AG04449 (cell line): ENCODE data around the gene CDC42EP3.

Experiments used
- CTCF ChIA-PET: fragments of 350-600 bp; formaldehyde crosslinking; extraction: SDS; loops from one replicate; lab custom pipeline; 2021; ENCODE audit warnings: antibody characterized with exemption; lab: Yijun Ruan, JAX
- POLR2A ChIA-PET: fragments of 400-600, 350-600 bp; formaldehyde crosslinking; extraction: SDS; loops from one replicate; lab custom pipeline; 2020; ENCODE audit warnings: antibody characterized with exemption, inconsistent platforms; lab: Yijun Ruan, JAX
- DNase-seq: peaks from one replicate; pipeline ENCODE4 v3.0.0-alpha.2; 2010; ENCODE audit warnings: low read depth, low spot score
- H3K4me3 ChIP-seq: 2 replicates; pipeline ENCODE4 v1.5.1; 2011; ENCODE audit warnings: low read depth, mild to moderate bottlenecking, control low read depth, low read length
- TF ChIP-seq, protein P1 (sequence below): IDR thresholded peaks from one replicate; pipeline ENCODE4 v1.5.1; 2011; ENCODE audit warnings: mild to moderate bottlenecking, moderate library complexity, low read length, control low read depth, inconsistent platforms; ENCODE audit not compliant: insufficient read depth; ENCODE audit errors: missing control alignments

The CDC42EP3 gene

DNA sequence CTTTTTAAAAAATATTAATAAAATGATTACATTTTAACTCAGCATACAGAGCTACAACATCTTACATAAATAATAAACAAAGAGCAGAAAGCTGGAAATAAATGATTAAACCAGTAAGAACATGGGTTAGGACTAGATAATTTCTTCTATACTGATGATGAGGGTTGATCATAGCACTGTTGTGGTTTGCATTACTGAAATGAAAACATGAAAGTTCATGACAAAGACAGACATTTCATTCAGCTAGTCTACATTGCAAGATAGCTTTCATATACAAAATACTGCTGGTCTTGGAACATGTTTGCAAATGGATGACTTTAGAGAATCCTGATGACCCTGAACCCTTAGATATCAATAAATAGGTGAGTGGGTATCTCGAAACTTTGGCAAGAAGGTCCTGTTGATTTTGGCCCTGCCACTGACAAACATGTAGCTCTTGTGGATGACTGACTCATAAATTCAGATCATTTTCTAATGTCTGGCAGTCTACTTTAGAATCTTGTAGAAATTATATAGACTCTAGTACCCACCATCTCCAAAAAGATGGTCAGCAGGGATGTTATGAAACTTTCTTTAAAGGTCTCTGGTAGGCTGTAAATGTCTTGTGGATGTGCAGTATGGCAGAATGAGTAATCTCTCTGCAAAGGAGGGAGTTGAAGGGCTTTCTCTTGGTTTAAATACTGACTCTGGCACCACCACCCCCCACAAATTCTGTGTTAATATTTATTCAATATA lies 15.5 kb upstream of the CDC42EP3 start:
- DNase-seq, result no peak
- ChIA-PET CTCF (interaction anchor here (1.1 kb wide), 1 partner anchor 11 kb away, joined by 3 read pairs; no protein-coding TSS in a partner anchor), POLR2A (interaction anchor here (0.7 to 1.1 kb wide), 2 partner anchors 15 to 24 kb away, joined by 3 to 5 read pairs; no protein-coding TSS in a partner anchor)
- TF ChIP-seq, protein P1, sequence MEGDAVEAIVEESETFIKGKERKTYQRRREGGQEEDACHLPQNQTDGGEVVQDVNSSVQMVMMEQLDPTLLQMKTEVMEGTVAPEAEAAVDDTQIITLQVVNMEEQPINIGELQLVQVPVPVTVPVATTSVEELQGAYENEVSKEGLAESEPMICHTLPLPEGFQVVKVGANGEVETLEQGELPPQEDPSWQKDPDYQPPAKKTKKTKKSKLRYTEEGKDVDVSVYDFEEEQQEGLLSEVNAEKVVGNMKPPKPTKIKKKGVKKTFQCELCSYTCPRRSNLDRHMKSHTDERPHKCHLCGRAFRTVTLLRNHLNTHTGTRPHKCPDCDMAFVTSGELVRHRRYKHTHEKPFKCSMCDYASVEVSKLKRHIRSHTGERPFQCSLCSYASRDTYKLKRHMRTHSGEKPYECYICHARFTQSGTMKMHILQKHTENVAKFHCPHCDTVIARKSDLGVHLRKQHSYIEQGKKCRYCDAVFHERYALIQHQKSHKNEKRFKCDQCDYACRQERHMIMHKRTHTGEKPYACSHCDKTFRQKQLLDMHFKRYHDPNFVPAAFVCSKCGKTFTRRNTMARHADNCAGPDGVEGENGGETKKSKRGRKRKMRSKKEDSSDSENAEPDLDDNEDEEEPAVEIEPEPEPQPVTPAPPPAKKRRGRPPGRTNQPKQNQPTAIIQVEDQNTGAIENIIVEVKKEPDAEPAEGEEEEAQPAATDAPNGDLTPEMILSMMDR, result no peak
- H3K4me3 ChIP-seq, result no peak overlapping the region

DNA sequence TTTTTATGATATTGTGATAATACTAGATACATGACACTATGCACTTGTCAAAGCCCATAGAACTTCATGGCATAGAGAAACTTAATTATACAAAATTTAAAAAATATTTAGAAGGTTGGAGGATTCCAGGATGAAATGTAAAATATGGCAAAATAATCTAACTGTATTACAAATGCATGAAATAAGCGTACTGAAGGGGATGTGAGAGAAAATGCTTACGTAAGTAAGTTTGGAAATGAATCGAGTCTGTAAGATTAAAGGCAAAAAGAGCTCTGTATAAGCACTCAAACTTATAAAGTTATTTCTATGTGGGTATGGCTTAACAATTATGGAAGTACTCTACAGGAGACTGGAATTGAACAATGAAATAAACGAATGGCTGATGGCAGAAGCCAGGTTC lies 13.4 kb upstream of the CDC42EP3 start:
- DNase-seq, result no peak
- ChIA-PET POLR2A (no interaction called here), CTCF (interaction anchor here (1.1 to 1.7 kb wide), 2 partner anchors 97 to 148 kb away, joined by 3 to 6 read pairs; no protein-coding TSS in a partner anchor)
- H3K4me3 ChIP-seq, result no peak overlapping the region
- TF ChIP-seq, protein P1, result no peak

DNA sequence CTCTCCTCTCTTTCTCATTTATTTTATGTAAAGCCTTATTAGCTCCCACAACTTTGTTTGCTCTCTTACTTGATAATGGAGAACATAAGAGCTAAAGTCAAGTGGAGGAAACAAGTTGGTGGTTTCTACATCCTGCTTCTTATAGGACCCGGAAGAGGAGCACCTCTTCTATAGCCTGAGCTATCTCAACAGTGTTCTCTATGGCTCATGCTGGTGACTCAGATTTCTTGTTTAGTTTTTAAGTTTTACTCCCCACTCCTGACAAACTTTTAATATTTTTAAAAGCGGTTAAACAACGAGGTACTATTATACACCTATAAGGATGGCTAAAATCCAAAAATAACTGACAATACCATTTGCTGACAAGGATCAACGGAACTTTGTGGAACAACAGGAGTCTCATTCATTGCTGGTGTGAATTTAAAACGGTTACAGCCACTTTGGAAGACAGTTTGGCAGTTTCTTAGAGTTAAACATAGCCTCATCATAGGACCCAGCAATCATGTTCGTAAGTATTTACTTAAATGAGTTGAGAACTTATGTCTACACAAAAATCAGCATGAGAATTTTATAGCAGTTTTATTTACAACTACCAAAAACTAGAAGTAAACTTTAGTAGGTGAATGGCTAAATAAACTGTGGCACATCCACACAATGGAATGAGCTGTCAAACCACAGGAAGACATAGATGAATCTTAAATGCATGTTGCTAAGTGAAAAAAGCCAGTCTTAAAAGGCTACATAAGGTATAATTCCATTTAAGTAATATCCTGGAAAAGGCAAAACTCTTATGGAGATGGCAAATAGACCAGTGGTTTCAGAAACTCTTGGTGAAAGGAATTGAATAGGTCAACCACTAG lies 12.7 kb upstream of the CDC42EP3 start:
- H3K4me3 ChIP-seq, result no peak overlapping the region
- TF ChIP-seq, protein P1, result no peak
- CTCF ChIA-PET, result interaction anchor here (1.1 to 1.7 kb wide), 2 partner anchors 97 to 148 kb away, joined by 3 to 6 read pairs; no protein-coding TSS in a partner anchor
- DNase-seq, result no peak
- POLR2A ChIA-PET, result no interaction called here

DNA sequence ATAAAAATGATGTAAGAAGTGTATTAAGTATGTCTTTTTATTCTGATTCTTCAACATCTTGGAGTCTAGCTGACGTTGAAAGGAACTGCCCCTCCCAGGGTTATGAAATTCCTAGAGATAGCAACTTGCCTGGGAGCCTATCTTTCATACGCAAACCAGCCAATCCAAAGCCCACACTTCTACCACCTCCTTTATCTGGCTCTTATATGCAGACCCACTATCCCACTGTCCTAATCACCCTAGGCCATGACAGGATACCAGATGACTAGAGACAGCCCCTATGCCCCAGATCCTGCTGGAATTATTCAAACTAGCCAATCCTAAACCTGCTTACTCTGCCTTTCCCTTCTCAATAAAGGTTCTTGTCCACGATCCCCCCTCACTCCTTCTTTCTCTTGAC lies 11.8 kb upstream of the CDC42EP3 start:
- TF ChIP-seq, protein P1, result no peak
- no peak overlapping the region for H3K4me3 ChIP-seq
- DNase-seq, result no peak
- ChIA-PET CTCF (no interaction called here), POLR2A (no interaction called here)

DNA sequence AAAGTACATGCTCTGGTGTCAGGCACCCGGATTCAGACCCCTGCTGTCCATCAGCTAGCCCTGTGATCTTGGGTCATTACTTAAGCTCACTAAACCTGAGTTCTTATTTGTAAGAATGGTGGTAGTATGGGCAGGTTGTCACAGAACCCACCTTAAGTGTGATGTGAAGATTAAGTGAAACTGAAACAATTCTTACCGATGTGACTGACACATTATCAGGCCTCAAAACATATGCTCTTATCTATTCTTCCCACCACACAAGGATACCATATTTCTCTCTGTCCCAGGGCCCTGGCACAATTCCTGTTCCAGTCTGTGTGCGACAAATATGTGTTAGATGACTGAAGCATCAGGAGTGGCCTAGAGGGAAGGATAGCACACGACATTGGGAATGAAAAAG lies 11.0 kb upstream of the CDC42EP3 start:
- ChIA-PET POLR2A (no interaction called here), CTCF (no interaction called here)
- H3K4me3 ChIP-seq, result no peak overlapping the region
- no peak for DNase-seq
- TF ChIP-seq, protein P1, result no peak

DNA sequence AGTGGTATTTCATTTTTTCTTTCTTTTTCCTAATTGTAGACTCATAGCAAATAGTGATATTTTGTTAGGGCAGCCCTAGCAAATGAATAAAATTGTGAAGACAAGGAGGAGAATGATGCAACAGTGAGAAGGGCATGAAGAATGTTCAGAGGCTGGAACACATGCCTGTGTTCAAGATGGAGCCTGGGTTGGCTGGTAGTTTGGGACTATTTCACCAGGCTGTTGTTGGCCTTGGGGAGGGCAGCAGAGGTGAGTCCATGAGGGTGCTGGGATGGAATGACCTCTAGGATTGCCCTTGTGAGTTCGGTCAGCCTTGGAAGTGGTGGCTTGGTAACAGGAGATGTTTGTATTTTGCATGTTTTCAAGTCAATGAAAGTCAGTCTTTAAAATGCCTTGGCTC lies 10.1 kb upstream of the CDC42EP3 start:
- TF ChIP-seq, protein P1, result no peak
- DNase-seq, result no peak
- H3K4me3 ChIP-seq, result no peak overlapping the region
- ChIA-PET POLR2A (no interaction called here), CTCF (no interaction called here)
